DOHH2 (cell line): ENCODE data around the gene WDR87.
A peak's percentile ranks its signal among the peaks of the same experiment; 100 is the strongest.

Experiments
- H3F3A ChIP-seq: fragments of 200-600 bp; sonication (generic), shearing (Covaris generic); 2 replicates; pipeline ENCODE4 v1.6.0; 2016; ENCODE audit warnings: antibody characterized with exemption, mild to moderate bottlenecking; ENCODE audit not compliant: control insufficient read depth, insufficient read depth
- H3K27ac ChIP-seq: fragments of 200-600 bp; sonication (generic); 2 replicates; pipeline ENCODE4 v1.5.1; 2014; ENCODE audit warnings: low read depth, mild to moderate bottlenecking, low read length, moderate library complexity
- H3K27me3 ChIP-seq: fragments of 200-600 bp; sonication (generic); 2 replicates; pipeline ENCODE4 v1.6.1; 2014; ENCODE audit warnings: mild to moderate bottlenecking, low read length, mixed read lengths; ENCODE audit not compliant: control insufficient read depth
- H3K36me3 ChIP-seq: fragments of 200-600 bp; sonication (generic); 2 replicates; pipeline ENCODE4 v1.6.1; 2014; ENCODE audit warnings: mild to moderate bottlenecking, low read length, moderate library complexity, mixed read lengths; ENCODE audit not compliant: control insufficient read depth
- H3K4me1 ChIP-seq: fragments of 200-600 bp; sonication (generic); 2 replicates; pipeline ENCODE4 v1.6.1; 2014; ENCODE audit warnings: mild to moderate bottlenecking, low read length, mixed read lengths; ENCODE audit not compliant: control insufficient read depth
- H3K4me2 ChIP-seq: fragments of 200-600 bp; sonication (generic); 2 replicates; pipeline ENCODE4 v1.6.0; 2014; ENCODE audit warnings: mild to moderate bottlenecking, low read length, moderate library complexity
- H3K4me3 ChIP-seq: fragments of 200-600 bp; sonication (generic); 2 replicates; pipeline ENCODE4 v1.5.1; 2014; ENCODE audit warnings: mild to moderate bottlenecking, low read length, mixed read lengths
- H3K79me2 ChIP-seq: fragments of 200-600 bp; sonication (generic); 2 replicates; pipeline ENCODE4 v1.6.1; 2014; ENCODE audit warnings: mild to moderate bottlenecking, low read length, mixed read lengths; ENCODE audit not compliant: control insufficient read depth
- H3K9me2 ChIP-seq: fragments of 200-600 bp; sonication (generic); replicated peaks from 2 replicates; pipeline ENCODE4 v1.6.1; 2014; ENCODE audit warnings: mild to moderate bottlenecking, low read length, mixed read lengths; ENCODE audit not compliant: control insufficient read depth
- H3K9me3 ChIP-seq: fragments of 200-600 bp; sonication (generic); 2 replicates; pipeline ENCODE4 v1.6.1; 2014; ENCODE audit warnings: antibody characterized with exemption, low read length, mixed read lengths; ENCODE audit not compliant: control insufficient read depth, insufficient read depth
- H4K20me1 ChIP-seq: fragments of 200-600 bp; sonication (generic); 2 replicates; pipeline ENCODE4 v1.6.0; 2014; ENCODE audit warnings: low read depth, mild to moderate bottlenecking, antibody characterized with exemption, low read length, moderate library complexity; ENCODE audit not compliant: control insufficient read depth, insufficient read depth
- EZH2phosphoT487 ChIP-seq: fragments of 200-600 bp; sonication (generic); IDR thresholded peaks from 2 replicates; pipeline ENCODE4 v1.6.1; 2017; ENCODE audit warnings: borderline replicate concordance, mild to moderate bottlenecking, antibody characterized with exemption, low read length, moderate library complexity, mixed read lengths
- TF ChIP-seq, protein P1 (sequence below): fragments of 200-600 bp; sonication (generic); IDR thresholded peaks from one replicate; pipeline ENCODE4 v1.5.1; 2014; ENCODE audit warnings: antibody characterized with exemption, mild to moderate bottlenecking, low read depth, low read length; ENCODE audit not compliant: poor library complexity, severe bottlenecking

WDR87 gene

DNA sequence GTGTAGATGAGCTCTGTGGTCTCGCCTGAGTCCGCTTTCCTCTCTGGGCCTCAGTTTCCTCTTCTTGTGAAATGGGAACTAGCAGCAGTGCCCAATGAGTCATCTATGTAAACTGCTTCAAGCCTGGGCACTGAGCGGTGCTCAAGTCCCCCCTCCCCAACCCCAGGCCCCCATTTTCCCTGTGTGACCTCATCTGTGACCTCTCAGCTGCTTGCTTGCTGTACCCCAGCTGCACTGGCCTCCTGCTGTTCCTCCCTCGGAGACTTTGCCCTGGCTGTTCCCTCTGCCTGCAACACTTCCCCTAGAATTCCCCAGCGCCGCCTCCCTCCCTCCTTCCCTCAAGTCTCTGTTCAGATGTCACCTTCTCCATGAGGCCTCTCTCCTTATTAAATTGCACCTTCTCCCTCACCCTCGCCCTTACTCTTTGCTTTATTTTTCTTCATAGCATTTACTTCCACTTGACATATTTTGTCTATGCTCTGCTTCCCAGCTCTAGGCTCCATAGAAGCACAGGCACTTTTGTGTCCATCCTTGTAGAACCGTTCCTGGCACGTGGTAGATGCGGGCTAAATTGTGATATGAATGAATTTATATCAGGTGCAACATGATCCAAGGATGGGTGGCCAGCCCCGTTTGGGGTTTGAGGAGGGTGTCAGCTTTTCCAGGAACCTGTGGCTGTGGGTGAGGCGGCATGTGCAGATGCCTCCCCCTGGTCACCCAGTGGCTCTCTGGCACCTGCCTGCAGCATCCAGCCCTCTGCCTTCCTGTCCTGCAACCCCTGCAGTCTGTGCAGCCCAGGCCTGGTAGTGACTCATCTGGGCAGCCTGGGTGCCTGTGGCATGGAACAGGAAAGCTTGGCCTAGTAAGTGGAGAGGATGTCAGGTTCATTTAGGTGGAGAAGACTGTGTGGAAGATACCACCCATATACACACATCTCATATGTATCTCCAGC lies 26.9 kb upstream of the WDR87 start:
- H3K4me3 ChIP-seq = peak overlapping the region; percentile 71
- TF ChIP-seq EZH2phosphoT487 = no peak
- TF ChIP-seq, protein P1, sequence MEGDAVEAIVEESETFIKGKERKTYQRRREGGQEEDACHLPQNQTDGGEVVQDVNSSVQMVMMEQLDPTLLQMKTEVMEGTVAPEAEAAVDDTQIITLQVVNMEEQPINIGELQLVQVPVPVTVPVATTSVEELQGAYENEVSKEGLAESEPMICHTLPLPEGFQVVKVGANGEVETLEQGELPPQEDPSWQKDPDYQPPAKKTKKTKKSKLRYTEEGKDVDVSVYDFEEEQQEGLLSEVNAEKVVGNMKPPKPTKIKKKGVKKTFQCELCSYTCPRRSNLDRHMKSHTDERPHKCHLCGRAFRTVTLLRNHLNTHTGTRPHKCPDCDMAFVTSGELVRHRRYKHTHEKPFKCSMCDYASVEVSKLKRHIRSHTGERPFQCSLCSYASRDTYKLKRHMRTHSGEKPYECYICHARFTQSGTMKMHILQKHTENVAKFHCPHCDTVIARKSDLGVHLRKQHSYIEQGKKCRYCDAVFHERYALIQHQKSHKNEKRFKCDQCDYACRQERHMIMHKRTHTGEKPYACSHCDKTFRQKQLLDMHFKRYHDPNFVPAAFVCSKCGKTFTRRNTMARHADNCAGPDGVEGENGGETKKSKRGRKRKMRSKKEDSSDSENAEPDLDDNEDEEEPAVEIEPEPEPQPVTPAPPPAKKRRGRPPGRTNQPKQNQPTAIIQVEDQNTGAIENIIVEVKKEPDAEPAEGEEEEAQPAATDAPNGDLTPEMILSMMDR = no peak
- H3F3A ChIP-seq = peaks cover 19% of the 10 kb centered on the region
- no peaks in the 10 kb centered on the region for H4K20me1 ChIP-seq
- peaks cover 48% of the 10 kb centered on the region for H3K36me3 ChIP-seq
- no peaks in the 10 kb centered on the region for H3K9me3 ChIP-seq
- H3K4me1 ChIP-seq = peaks cover 81% of the 10 kb centered on the region
- H3K4me2 ChIP-seq = peak overlapping the region; percentile 80
- H3K79me2 ChIP-seq = peaks cover 89% of the 10 kb centered on the region
- H3K27me3 ChIP-seq = no peaks in the 10 kb centered on the region
- H3K9me2 ChIP-seq = no peaks in the 10 kb centered on the region
- peak overlapping the region; percentile 68 for H3K27ac ChIP-seq

DNA sequence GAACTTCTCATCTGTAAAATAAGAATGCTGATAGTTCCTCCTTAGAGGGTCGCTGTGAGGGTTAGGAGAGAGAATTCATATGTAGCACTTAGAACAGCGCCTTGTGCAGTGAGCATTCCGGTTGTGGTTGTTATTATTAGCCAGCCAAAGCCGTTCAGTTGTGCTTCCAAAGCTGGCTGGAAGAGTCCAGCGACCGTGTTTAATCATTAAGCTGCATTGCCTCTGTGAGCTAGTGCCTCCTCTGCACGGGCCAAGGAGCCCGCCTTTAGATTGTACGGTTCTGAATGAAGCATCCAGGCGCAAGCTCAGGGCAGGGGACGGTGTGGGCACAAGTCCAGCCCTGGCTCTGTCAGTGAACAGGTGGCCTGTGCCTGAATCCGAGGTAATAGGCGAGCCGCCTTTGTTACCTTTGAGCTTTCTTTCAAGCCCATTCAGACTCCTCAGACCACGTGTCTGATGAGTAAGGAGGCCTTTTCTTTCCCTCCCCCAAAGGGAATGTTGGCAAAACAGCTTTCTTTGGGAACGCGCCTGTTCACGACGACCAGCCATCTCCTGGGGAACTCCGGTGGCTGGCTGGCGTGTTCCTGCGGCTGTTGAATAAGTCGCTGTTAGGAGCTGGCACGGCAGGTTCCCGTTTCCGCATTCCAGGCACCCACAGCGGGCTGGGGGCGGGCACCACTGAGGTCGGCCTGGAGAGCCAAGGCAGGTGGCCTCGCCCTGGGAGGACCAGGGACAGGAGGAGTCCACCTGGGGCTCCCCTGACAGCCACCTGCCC lies 25.7 kb upstream of the WDR87 start:
- TF ChIP-seq EZH2phosphoT487 = no peak
- TF ChIP-seq, protein P1 = peak; percentile 24
- Histone ChIP-seq H4K20me1 (no peaks in the 10 kb centered on the region), H3K9me3 (no peaks in the 10 kb centered on the region), H3K27me3 (no peaks in the 10 kb centered on the region), H3F3A (peaks cover 28% of the 10 kb centered on the region), H3K27ac (peak overlapping the region; percentile 68), H3K36me3 (peaks cover 44% of the 10 kb centered on the region), H3K79me2 (peaks cover 92% of the 10 kb centered on the region), H3K4me2 (peak overlapping the region; percentile 80), H3K4me1 (peaks cover 85% of the 10 kb centered on the region), H3K9me2 (no peaks in the 10 kb centered on the region), H3K4me3 (peak overlapping the region; percentile 71)

DNA sequence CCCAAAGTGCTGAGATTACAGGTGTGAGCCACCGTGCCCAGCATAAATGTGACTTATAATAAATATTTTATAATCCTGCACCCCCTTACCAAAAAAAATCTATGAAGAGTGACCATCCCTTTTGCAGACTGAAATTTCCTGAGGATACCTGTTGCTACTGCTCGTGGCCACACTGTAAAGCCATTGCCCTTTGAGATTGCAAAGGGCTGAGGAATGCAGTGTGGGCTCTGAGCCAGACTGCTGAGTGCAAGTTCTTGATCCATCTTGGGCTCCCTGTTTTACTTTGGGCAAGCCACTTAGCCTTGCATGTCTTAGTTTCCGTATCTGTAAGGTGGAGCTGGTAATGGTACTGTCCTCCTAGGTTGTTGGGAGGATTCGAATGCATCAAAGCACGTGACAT lies 24.0 kb upstream of the WDR87 start:
- Histone ChIP-seq H3K79me2 (peaks cover 88% of the 10 kb centered on the region), H3K4me1 (peaks cover 88% of the 10 kb centered on the region), H3F3A (peaks cover 38% of the 10 kb centered on the region), H3K4me3 (no peak overlapping the region), H3K4me2 (peak overlapping the region; percentile 80; the same call in 1 of the 2 replicates), H3K27ac (no peak overlapping the region), H3K9me2 (no peaks in the 10 kb centered on the region), H3K9me3 (no peaks in the 10 kb centered on the region), H3K27me3 (no peaks in the 10 kb centered on the region), H4K20me1 (no peaks in the 10 kb centered on the region), H3K36me3 (peaks cover 32% of the 10 kb centered on the region)
- no peak for TF ChIP-seq EZH2phosphoT487
- TF ChIP-seq, protein P1 = no peak
